Measurements from ENCODE around the gene IQSEC1.

Gene IQSEC1

GRCh38 chr3:12987602-12988001, 85.6 kb downstream of the IQSEC1 start:
- TF ChIP-seq CTCF (IDR thresholded peaks at IDR 0.05): no peak

GRCh38 chr3:12986986-12987385, 86.2 kb downstream of the IQSEC1 start:
- no peak for TF ChIP-seq CTCF (IDR thresholded peaks at IDR 0.05)

GRCh38 chr3:12986521-12986920, 86.7 kb downstream of the IQSEC1 start:
- TF ChIP-seq CTCF (IDR thresholded peaks at IDR 0.05): no peak

GRCh38 chr3:12986031-12986430, 87.2 kb downstream of the IQSEC1 start:
- TF ChIP-seq CTCF (IDR thresholded peaks at IDR 0.05): no peak

GRCh38 chr3:12985148-12985547, 88.1 kb downstream of the IQSEC1 start:
- TF ChIP-seq CTCF (IDR thresholded peaks at IDR 0.05): no peak

- TF ChIP-seq CTCF (IDR thresholded peaks at IDR 0.05): peak; percentile 87
Measured at GRCh38 chr3:12984023-12984823, 89.0 kb downstream of the IQSEC1 start.

GRCh38 chr3:12983319-12983718, 89.9 kb downstream of the IQSEC1 start:
- no peak for TF ChIP-seq CTCF (IDR thresholded peaks at IDR 0.05)
